ENCODE data around the gene PACSIN2. TPM values are rescaled to one million over a fixed set of nuclear protein-coding genes. Genes with fewer than 3 reads are reported as not detected.
"Not testable (repeated sequence)": the region's sequence is repeated elsewhere in the genome, so short reads cannot be mapped to it uniquely, and the experiment has no call there.

PACSIN2 gene
- total and polyA plus RNA-seq, 5 donors = 40.4 to 85.6 (median 69.4) TPM

DNA sequence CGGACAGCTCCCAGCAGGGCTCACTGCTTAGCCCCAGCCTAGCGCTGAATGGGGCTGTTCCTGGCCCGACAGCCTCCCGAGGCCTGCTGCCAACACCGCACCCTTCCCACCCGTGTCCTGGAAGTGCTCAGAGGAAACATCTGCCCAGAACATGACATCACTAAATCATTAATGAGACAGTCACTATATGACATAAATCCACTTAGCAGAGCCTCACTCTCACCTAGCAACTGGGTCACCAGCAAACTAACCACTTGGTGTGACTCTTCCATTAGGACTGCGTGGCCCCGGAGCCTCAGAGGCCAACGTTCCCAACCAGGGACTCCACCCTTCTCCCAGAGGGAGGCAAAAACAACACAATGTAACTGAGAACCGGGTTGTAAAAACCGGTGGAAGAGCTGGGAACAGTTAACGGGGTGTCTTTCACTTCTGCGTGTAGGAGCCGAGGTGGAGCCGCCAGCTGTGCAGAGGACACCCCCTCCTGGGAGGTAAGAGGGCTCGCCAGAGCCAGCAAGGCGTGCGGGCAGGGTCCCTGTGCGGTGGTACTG, 21.4 kb upstream of the PACSIN2 start:
- no peaks in the 10 kb centered on the region for H3K27me3 ChIP-seq (ENCODE audit: control insufficient read depth, insufficient read depth)

DNA sequence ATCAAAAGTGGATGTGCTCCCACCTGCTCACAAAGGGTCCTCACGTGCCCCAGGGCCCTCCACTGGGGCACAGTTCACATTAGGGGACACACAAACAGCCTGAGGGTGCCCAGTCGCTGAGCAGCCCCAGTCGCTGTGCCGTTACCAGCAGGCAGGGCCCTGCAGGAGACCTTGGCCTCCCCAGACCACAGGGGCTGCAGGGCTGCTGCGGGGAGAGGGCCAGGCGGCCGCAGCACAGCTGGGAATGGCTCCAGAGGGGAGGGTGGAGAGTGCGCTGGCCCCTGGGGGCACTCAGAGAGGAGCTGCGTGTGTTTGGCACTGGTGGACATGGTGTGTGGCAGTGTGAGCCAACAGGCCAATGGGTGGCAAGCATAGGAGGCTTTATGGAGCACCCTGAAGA, 20.3 kb upstream of the PACSIN2 start:
- intact Hi-C loops (cut with DNase I) = loop anchor here in 1 of 4 donors (10.0 kb wide), 1 partner anchor 160 kb away; no protein-coding TSS in a partner anchor
- no peaks in the 10 kb centered on the region for H3K27me3 ChIP-seq (ENCODE audit: control insufficient read depth, insufficient read depth)
- ATAC-seq (no peak), DNase-seq (no peak)
- no peak overlapping the region for H3K27ac ChIP-seq (ENCODE audit: low read length)
- H3K4me1 ChIP-seq (ENCODE audit: control insufficient read depth, insufficient read depth, low read length) = no peaks in the 10 kb centered on the region
- no peaks in the 10 kb centered on the region for H3K9me3 ChIP-seq (ENCODE audit: control insufficient read depth, low read length)
- WGBS = 90% methylated on average over 9 of the region's 9 CpGs
- no peak overlapping the region for H3K4me3 ChIP-seq (ENCODE audit: low read length)

More for the DNA sequence above, 21.4 kb upstream of the PACSIN2 start:
- WGBS = 36% methylated on average over 19 of the region's 19 CpGs
- H3K4me1 ChIP-seq (ENCODE audit: control insufficient read depth, insufficient read depth, low read length) = no peaks in the 10 kb centered on the region
- intact Hi-C loops (cut with DNase I) = loop anchor here in 1 of 4 donors (10.0 kb wide), 1 partner anchor 162 kb away; no protein-coding TSS in a partner anchor
- no peaks in the 10 kb centered on the region for H3K9me3 ChIP-seq (ENCODE audit: control insufficient read depth, low read length)
- DNase-seq (peak; percentile 86 to 91 (median 90)), ATAC-seq (peak; percentile 87 to 95)
- no peak overlapping the region for H3K4me3 ChIP-seq (ENCODE audit: low read length)
- no peak overlapping the region for H3K27ac ChIP-seq (ENCODE audit: low read length)

DNA sequence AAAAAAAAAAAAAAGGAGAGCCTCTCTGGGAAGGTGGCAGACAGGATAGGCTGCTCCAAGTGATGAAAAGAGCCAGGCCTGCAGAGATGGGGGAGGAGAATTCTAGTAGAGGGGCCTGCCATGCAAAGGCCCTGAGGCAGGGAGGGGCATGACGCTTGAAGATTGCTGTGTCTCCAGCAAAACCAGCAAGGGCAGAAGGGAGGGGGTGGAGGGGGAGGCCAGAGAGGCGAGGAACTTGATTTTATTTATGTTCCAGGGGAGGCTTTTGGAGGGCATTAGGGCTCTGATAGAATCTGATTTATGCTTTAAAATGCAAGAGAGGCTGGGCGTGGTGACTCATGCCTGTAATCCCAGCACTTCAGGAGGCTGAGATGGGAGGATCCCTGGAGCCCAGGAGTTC, 16.7 kb upstream of the PACSIN2 start:
- no peaks in the 10 kb centered on the region for H3K9me3 ChIP-seq (ENCODE audit: control insufficient read depth, low read length)
- intact Hi-C loops (cut with DNase I) = loop anchor here in 2 of 4 donors (5.0 to 10.0 kb wide), 2 partner anchors 157 to 164 kb away; no protein-coding TSS in a partner anchor
- 83% methylated on average over 3 of the region's 3 CpGs for WGBS

DNA sequence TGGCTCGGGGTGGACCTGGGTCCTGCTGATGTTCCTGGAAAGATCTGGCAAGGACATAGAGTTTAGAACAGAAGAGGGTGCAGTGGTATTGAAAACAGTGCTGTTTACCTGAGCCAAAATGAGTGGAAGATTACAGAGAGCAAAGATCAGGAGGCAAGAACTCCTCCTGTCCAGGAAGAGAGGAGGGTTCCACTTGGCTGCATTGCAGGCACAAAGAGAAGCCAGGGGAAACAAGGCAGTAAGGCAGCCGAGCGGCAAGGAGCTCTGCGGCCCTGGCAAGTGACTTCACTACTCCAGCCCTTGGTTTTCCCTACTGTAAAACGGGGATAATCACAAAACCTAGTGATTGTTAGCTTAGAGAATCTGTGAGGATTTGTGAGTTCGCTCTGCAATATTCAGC, 3.7 kb upstream of the PACSIN2 start:
- DNase-seq = peak in 2 of 3 donors; percentile 16 to 18
- 91% methylated on average over 6 of the region's 6 CpGs for WGBS
- H3K4me1 ChIP-seq (ENCODE audit: control insufficient read depth, insufficient read depth, low read length) = peaks cover 3% of the 10 kb centered on the region
- intact Hi-C loops (cut with DNase I) = loop anchor here in 1 of 4 donors (10.0 kb wide), 1 partner anchor 114 kb away; no protein-coding TSS in a partner anchor
- no peak overlapping the region for H3K27ac ChIP-seq (ENCODE audit: low read length)
- no peak overlapping the region for H3K4me3 ChIP-seq (ENCODE audit: low read length)
- no peaks in the 10 kb centered on the region for H3K27me3 ChIP-seq (ENCODE audit: control insufficient read depth, insufficient read depth)
- no peak for ATAC-seq
- no peaks in the 10 kb centered on the region for H3K9me3 ChIP-seq (ENCODE audit: control insufficient read depth, low read length)

More for the DNA sequence above, 16.7 kb upstream of the PACSIN2 start:
- no peak overlapping the region for H3K27ac ChIP-seq (ENCODE audit: low read length)
- no peaks in the 10 kb centered on the region for H3K4me1 ChIP-seq (ENCODE audit: control insufficient read depth, insufficient read depth, low read length)
- H3K27me3 ChIP-seq (ENCODE audit: control insufficient read depth, insufficient read depth) = no peaks in the 10 kb centered on the region
- ATAC-seq (no peak), DNase-seq (no peak)
- H3K4me3 ChIP-seq (ENCODE audit: low read length) = no peak overlapping the region

DNA sequence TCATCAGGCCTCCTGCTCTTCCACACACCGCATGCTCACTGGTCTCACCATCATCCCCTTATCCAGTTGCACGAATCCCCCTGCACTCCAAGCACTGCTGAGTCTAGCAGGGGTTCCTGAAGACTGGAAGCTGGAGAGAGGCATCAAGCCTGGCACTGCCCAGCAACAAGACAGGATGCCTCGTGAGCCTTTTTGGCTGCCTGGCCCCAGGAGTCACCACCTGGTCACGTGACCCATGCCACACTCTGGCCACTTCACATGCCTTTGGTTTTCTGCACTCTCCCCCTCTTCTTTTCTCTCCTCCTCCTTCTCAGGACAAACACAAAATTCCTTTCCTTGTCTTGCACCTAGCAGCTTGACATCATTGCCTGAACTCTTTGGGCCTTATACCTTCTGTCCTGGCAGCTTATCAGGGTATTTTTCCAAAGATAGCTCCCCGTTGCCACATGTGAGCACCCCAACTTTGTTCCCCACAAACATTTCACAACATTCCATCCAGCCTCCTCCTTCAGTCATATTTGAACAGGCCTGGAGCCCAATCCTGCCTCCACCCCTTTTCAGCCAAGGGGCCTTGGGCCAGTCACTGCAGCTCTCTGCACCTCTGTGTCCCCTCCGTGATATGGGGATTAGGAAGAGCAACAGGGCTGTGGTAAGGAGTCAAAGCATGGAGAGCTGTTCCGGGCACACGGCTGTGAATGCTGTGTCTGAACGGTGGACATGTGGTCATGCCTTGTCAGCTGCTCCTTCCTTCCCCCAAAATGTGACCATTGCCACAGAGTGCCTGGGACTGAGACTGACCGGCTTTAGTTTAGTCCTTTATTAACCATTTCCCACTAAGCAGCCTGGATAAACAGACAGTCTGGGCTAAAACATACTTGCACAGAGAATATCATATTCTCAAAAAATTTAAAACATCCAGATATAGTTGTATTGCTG, 2.8 kb upstream of the PACSIN2 start:
- Histone ChIP-seq H3K27me3 (ENCODE audit: control insufficient read depth, insufficient read depth) (no peaks in the 10 kb centered on the region), H3K9me3 (ENCODE audit: control insufficient read depth, low read length) (no peaks in the 10 kb centered on the region), H3K4me3 (ENCODE audit: low read length) (no peak overlapping the region), H3K27ac (ENCODE audit: low read length) (no peak overlapping the region), H3K4me1 (ENCODE audit: control insufficient read depth, insufficient read depth, low read length) (peaks cover 6% of the 10 kb centered on the region)
- ATAC-seq (no peak), DNase-seq (peak in 2 of 3 donors; percentile 14 to 38)
- intact Hi-C loops (cut with DNase I) = loop anchor here in 1 of 4 donors (10.0 kb wide), 1 partner anchor 113 kb away; no protein-coding TSS in a partner anchor
- WGBS = 74% methylated on average over 10 of the region's 10 CpGs

DNA sequence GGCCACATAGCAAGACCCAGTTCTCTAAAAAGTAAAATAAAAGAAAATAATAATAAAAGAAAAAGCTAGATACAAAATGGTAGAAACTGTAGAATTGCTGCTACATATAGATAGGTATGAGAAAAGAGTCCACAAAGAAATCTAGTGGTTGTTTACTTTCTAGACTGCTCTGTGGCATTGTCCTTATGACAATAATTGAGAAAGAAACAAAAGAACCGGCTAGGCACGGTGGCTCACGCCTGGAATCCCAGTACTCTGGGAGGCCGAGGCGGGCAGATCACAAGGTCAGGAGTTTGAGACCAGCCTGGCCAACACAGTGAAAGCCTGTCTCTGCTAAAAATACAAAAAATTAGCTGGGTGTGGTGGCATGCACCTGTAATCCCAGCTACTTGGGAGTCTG, 1.2 kb upstream of the PACSIN2 start:
- not testable (repeated sequence) for H3K4me3 ChIP-seq (ENCODE audit: low read length); ATAC-seq; H3K27ac ChIP-seq (ENCODE audit: low read length); H3K4me1 ChIP-seq (ENCODE audit: control insufficient read depth, insufficient read depth, low read length); H3K27me3 ChIP-seq (ENCODE audit: control insufficient read depth, insufficient read depth); DNase-seq; H3K9me3 ChIP-seq (ENCODE audit: control insufficient read depth, low read length)
- intact Hi-C loops (cut with DNase I) = loop anchor here in 1 of 4 donors (10.0 kb wide), 1 partner anchor 111 kb away; no protein-coding TSS in a partner anchor
- WGBS = 94% methylated on average over 5 of the region's 5 CpGs

DNA sequence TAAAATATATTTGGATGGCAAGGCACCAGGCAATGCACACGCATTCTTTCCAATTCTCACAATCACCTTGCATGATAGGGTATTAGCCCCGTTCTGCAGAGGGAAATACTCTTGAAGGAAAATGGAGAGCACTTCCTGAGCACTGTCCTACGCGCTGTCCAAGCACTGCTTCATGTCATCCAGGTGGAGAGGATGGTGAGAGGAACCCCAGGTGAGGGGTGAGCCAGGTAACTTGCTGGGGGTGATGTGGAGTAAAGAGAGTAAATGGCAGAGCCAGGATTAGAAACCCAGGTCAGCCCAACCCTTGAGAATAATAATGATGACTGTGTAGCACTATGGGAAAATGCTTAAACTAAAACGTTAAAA, 711 bp upstream of the PACSIN2 start:
- 24% methylated on average over 5 of the region's 5 CpGs for WGBS
- no peak overlapping the region for H3K27ac ChIP-seq (ENCODE audit: low read length)
- H3K27me3 ChIP-seq (ENCODE audit: control insufficient read depth, insufficient read depth) = no peaks in the 10 kb centered on the region
- peaks cover 6% of the 10 kb centered on the region for H3K4me1 ChIP-seq (ENCODE audit: control insufficient read depth, insufficient read depth, low read length)
- ATAC-seq (no peak), DNase-seq (peak in 1 of 3 donors; percentile 5)
- no peaks in the 10 kb centered on the region for H3K9me3 ChIP-seq (ENCODE audit: control insufficient read depth, low read length)
- intact Hi-C loops (cut with DNase I) = loop anchor here in 1 of 4 donors (10.0 kb wide), 1 partner anchor 111 kb away; no protein-coding TSS in a partner anchor
- peak overlapping the region; percentile 57 for H3K4me3 ChIP-seq (ENCODE audit: low read length)

DNA sequence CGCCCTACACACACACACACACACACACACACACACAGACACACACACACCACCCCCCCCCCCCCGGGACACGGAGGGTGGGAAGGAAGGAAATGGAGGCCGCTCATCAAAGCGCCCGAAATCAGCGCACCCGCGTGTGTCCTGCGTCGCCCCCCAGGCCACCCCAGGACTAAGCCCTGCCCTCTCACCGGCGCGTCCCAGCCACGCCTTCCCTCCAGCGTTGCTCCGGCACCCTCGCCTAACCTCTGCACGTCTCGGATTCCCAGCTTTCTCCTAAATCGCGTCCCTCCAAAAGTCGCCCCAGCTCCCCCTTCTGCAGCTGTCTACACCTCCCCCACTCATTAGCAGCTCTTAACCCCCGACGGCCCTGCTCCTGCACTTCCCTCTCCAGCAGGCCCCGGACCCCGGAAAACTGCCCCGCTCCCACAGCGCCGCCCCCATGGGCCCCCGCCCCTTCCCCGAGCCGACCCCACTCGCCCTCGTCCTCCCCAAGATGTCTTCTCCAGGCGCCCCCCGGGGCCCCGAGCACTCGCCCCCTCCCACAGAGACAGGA, 557 bp downstream of the PACSIN2 start:
- intact Hi-C loops (cut with DNase I) = loop anchor here in 1 of 4 donors (10.0 kb wide), 1 partner anchor 110 kb away; no protein-coding TSS in a partner anchor
- H3K9me3 ChIP-seq (ENCODE audit: control insufficient read depth, low read length) = no peaks in the 10 kb centered on the region
- WGBS = 0% methylated on average over 38 of the region's 39 CpGs
- peak overlapping the region; percentile 85 for H3K4me3 ChIP-seq (ENCODE audit: low read length)
- peak; percentile 26 to 52 for ATAC-seq
- H3K27me3 ChIP-seq (ENCODE audit: control insufficient read depth, insufficient read depth) = no peaks in the 10 kb centered on the region
- H3K27ac ChIP-seq (ENCODE audit: low read length) = no peak overlapping the region
- H3K4me1 ChIP-seq (ENCODE audit: control insufficient read depth, insufficient read depth, low read length) = peaks cover 6% of the 10 kb centered on the region
- DNase-seq = peak; percentile 55 to 79 (median 77)

DNA sequence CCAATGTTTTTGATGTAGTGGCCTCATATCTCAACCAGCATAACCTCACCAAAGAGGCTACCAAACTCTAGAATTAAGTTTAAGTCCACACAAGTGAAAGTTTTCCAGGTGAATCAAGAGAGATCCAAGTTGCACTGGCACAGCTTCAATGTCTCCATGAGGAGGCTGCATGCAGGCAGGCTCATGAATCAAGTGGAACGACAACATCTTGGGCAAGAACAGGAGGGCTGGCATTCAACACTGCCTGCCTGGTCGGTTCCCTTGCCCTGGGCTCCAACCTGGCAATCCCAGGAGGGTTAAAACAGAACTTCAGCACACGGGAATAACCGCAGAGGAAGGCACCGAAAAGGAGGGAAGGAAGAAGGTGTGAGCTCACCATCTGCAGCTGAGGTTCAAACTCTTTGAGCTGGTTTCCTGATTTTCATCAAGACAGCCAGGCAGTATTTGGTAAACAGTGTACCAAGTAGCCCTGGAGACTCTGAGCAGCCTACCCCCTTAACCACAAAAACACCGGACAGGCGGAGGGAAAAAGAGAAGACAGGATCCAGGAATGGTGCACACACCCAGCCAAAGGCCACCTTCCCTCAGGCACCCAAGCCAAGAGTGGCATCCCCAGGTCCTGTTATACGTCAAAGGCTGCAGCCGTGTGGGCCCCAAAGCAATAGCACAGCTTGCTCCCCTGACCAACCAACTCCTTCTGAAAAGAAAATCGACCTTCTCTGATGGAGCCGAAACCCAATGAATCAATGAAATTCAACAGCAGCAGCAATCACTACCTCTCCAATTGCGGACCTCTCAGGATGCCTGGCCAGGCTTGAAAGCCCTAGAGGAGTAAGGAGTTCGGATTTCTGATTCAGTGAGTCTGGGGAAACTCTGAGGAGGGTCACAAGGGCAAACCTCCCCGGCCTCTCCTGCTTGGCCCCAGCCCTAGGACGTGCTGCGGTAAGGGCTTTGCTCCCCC, 1.3 kb downstream of the PACSIN2 start:
- DNase-seq (no peak), ATAC-seq (peak in 1 of 2 donors; percentile 3)
- WGBS = 14% methylated on average over 16 of the region's 16 CpGs
- peak overlapping the region; percentile 85 for H3K4me3 ChIP-seq (ENCODE audit: low read length)
- intact Hi-C loops (cut with DNase I) = loop anchor here in 1 of 4 donors (10.0 kb wide), 1 partner anchor 109 kb away; no protein-coding TSS in a partner anchor
- H3K9me3 ChIP-seq (ENCODE audit: control insufficient read depth, low read length) = no peaks in the 10 kb centered on the region
- H3K27ac ChIP-seq (ENCODE audit: low read length) = no peak overlapping the region
- peaks cover 6% of the 10 kb centered on the region for H3K4me1 ChIP-seq (ENCODE audit: control insufficient read depth, insufficient read depth, low read length)
- H3K27me3 ChIP-seq (ENCODE audit: control insufficient read depth, insufficient read depth) = no peaks in the 10 kb centered on the region

DNA sequence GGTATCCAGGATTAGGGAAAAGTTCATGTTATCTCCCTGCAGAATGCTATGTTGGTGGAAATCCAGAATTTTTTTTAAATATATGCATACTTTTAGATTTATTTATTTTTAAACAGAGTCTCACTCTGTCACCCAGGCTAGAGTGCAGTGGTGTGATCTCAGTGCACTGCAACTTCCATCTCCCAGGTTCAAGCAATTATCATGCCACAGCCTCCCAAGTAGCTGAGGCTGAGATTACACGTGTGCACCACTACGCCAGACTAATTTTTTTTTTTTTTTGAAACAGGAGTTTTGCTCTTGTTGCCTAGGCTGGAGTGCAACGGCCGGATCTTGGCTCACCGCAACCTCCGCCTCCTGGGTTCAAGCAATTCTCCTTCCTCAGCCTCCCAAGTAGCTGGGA, 2.6 kb downstream of the PACSIN2 start:
- no peak overlapping the region for H3K27ac ChIP-seq (ENCODE audit: low read length)
- peaks cover 11% of the 10 kb centered on the region for H3K4me1 ChIP-seq (ENCODE audit: control insufficient read depth, insufficient read depth, low read length)
- H3K9me3 ChIP-seq (ENCODE audit: control insufficient read depth, low read length) = no peaks in the 10 kb centered on the region
- DNase-seq = no peak
- no peak overlapping the region for H3K4me3 ChIP-seq (ENCODE audit: low read length)
- H3K27me3 ChIP-seq (ENCODE audit: control insufficient read depth, insufficient read depth) = no peaks in the 10 kb centered on the region
- 86% methylated on average over 6 of the region's 6 CpGs for WGBS
- no peak for ATAC-seq
- intact Hi-C loops (cut with DNase I) = loop anchor here in 1 of 4 donors (10.0 kb wide), 1 partner anchor 108 kb away; no protein-coding TSS in a partner anchor

Data from right cardiac atrium (tissue), 5 donors.